RWPE1 (cell line): ENCODE data around the gene COX8C.
"Not testable (repeated sequence)": the region's sequence is repeated elsewhere in the genome, so short reads cannot be mapped to it uniquely, and the experiment has no call there.

ENCODE experiments used
- CTCF ChIA-PET: fragments of 350-600 bp; sonication (Branson Sonifier 250); formaldehyde crosslinking; extraction: SDS; loops from one replicate; lab custom pipeline; 2021; lab: Yijun Ruan, JAX
- POLR2A ChIA-PET: fragments of 400-600 bp; formaldehyde crosslinking; extraction: SDS; loops from one replicate; lab custom pipeline; 2020; ENCODE audit warnings: antibody characterized with exemption; ENCODE audit not compliant: low non-redundant PET; lab: Yijun Ruan, JAX
- DNase-seq: peaks from one replicate; pipeline ENCODE4 v3.0.0; 2012; ENCODE audit warnings: low spot score
- H3K27ac ChIP-seq: fragments of 450-650 bp; 2 replicates; pipeline ENCODE4 v1.5.1; 2017
- TF ChIP-seq, protein P1 (sequence below): fragments of 450-650 bp; conservative IDR thresholded peaks from 2 replicates; pipeline ENCODE4 v1.5.1; 2017; ENCODE audit warnings: low read depth, mild to moderate bottlenecking

Gene COX8C

DNA sequence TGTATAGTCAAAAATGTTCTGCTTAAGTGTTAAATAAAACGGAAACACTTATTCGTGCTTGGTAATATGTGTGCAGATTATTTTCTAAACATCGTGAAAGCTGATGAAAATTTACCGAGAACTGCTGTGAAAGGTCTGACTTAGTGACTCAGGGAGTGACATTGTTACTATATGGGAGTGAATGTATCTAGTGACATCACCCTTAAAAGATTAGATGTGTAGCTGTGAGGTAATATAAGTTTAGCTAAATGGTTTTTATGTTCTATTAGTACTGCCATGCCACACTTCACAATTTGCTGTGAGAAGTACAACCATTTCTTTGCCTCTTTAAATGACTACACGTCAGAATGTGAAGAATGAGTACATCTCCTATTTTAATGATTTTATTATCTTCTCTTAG lies 1.3 kb downstream of the COX8C start:
- no peak overlapping the region for H3K27ac ChIP-seq
- TF ChIP-seq, protein P1, sequence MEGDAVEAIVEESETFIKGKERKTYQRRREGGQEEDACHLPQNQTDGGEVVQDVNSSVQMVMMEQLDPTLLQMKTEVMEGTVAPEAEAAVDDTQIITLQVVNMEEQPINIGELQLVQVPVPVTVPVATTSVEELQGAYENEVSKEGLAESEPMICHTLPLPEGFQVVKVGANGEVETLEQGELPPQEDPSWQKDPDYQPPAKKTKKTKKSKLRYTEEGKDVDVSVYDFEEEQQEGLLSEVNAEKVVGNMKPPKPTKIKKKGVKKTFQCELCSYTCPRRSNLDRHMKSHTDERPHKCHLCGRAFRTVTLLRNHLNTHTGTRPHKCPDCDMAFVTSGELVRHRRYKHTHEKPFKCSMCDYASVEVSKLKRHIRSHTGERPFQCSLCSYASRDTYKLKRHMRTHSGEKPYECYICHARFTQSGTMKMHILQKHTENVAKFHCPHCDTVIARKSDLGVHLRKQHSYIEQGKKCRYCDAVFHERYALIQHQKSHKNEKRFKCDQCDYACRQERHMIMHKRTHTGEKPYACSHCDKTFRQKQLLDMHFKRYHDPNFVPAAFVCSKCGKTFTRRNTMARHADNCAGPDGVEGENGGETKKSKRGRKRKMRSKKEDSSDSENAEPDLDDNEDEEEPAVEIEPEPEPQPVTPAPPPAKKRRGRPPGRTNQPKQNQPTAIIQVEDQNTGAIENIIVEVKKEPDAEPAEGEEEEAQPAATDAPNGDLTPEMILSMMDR = no peak
- ChIA-PET CTCF (interaction anchor here (0.5 to 1.5 kb wide), 3 partner anchors 14 to 467 kb away, joined by 3 read pairs; no protein-coding TSS in a partner anchor), POLR2A (no interaction called here)
- DNase-seq = no peak

DNA sequence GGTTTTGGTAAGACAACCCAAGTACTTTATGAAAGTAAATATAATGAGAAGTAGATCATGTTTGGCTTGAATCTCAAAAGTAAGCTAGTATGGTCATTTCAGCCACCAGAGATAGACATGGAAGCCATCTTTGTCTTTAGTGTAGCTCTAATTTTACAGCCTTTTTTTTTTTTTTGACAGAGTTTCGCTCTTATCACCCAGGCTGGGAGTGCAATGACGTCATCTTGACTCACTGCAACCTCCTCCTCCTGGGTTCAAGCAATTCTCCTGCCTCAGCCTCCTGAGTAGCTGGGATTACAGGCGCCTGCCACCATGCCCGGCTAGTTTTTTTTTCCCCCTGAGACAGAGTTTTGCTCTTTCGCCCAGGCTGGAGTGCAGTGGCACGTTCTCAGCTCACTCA lies 7.9 kb downstream of the COX8C start:
- POLR2A ChIA-PET = interaction anchor here (0.6 kb wide), 2 partner anchors 21 to 33 kb away, joined by 4 to 6 read pairs; no protein-coding TSS in a partner anchor
- H3K27ac ChIP-seq, DNase-seq: not testable (repeated sequence)
- CTCF ChIA-PET = interaction anchor here (0.6 kb wide), 2 partner anchors 104 to 190 kb away, joined by 3 read pairs; no protein-coding TSS in a partner anchor

DNA sequence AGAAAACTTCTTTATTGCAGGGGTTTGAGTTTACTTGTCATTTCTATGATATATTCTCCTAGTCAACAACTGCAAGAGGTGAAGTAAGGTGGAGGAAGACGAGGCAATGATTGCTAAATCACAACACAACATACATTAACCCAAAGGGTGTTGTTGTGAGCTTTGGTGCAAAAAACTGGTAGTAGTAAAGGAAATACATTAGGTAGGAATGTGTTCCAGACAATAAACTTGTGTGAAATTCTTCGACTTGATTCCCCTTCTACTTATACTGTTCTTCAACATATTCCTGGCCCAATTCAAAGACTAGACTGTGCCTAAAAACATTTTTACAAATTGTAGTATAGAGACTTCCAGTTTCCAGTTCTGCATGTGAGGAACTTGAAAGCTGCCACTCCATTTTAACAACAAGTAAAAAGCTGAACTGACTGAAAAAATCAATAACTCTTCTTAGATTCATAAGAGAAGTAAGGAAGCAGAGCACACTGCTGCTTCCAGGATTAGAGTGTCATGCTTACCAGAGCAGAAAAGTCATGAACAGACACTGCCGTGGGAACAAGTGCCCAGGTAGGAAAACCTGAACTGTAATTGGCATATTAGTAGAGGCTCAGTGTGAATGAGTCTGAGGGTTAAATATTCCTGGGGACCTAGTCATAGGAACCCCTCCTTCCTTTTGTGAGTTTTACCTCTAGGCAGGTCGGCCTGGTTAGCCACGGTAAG lies 22.2 kb downstream of the COX8C start:
- no peak overlapping the region for H3K27ac ChIP-seq
- ChIA-PET POLR2A (no interaction called here), CTCF (no interaction called here)
- DNase-seq = no peak
- TF ChIP-seq, protein P1 = no peak

DNA sequence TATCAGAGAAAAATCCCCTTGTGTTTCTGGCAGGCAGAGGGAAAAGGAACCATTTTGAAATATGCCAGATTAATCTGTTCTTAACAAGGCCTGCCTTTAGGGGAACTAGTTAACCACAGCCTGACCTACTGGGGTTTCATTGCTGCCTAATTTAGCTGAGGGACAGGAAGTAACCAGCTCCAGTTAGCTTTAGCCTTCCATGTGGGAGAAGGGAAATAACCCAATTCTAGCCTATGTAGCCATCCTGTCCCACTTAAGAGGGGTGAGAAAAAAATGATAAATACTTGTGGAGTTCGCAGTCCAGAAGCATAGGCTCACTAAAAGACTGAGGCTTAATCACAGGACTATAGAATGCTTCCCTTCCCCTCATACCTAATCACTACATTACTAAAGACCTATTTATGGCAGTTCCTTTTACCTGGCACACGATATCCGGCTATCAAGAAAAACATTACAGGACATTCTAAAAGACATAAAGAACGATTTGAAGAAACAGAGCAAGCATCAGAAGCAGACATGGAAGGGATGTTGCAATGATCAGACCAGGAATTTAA lies 22.8 kb downstream of the COX8C start:
- CTCF ChIA-PET = no interaction called here
- TF ChIP-seq, protein P1 = no peak
- no peak overlapping the region for H3K27ac ChIP-seq
- DNase-seq = no peak
- POLR2A ChIA-PET = no interaction called here

DNA sequence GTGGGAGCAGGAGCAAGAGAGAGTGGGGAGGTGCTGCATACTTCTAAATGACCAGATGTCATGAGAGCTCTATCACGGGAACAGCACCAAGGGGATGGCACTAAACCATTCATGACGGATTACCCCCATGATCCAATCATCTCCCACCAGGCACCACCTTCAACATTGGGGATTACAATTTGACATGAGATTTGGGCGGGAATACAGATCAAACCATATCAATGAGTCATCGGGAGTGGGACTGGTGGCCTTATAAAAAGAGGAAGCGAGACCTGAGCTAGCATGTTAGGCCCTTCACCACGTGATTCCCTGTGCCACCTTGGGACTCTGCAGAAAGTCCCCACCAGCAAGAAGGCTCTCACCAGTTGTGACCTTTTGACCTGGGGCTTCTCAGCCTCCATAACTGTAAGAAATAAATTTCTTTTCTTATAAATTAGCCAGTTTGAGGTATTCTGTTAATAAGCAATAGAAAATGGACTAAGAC lies 28.7 kb downstream of the COX8C start:
- no peak for DNase-seq
- TF ChIP-seq, protein P1 = no peak
- CTCF ChIA-PET = no interaction called here
- POLR2A ChIA-PET = no interaction called here
- H3K27ac ChIP-seq = no peak overlapping the region

DNA sequence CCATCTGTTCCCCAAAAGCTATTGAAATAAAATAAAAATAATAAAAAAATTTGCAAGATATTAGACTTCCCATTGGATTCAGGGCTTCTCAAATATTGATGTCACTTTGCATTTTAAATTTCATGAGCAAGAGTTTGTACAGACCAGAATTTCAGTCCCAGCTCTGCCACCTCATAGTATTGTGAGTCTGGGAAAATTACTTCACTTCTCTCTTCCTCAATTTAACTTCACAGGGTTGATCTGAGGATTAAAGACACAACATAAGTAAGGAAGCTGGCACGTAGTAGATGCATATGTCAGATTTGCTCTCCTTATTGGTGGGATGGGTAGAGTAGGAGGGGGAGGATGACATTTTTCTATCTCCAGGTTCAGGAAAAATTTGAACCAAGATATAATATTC lies 32.8 kb downstream of the COX8C start:
- POLR2A ChIA-PET = no interaction called here
- H3K27ac ChIP-seq = no peak overlapping the region
- TF ChIP-seq, protein P1 = no peak
- DNase-seq = no peak
- CTCF ChIA-PET = interaction anchor here (0.7 kb wide), 2 partner anchors 38 to 512 kb away, joined by 3 to 4 read pairs; no protein-coding TSS in a partner anchor

DNA sequence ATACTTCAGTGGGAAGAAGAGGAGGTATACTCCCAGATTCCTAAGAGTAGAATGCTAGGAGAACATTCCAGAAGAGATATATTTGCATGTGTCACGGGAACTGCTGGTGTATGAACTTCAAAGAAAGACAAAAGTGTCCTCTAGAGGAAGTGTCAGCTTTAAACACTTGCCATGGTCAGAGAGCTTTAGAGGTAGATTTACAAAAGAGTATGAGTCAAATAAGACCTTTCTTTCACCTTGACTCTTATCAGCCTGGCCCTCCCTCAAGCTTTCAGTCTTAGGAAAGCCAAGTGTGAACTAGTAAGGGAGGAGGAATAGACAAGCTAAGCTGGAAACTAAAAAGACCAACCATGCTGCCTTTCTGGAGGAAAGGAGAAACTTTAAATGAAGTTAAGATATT lies 34.7 kb downstream of the COX8C start:
- no peak for DNase-seq

DNA sequence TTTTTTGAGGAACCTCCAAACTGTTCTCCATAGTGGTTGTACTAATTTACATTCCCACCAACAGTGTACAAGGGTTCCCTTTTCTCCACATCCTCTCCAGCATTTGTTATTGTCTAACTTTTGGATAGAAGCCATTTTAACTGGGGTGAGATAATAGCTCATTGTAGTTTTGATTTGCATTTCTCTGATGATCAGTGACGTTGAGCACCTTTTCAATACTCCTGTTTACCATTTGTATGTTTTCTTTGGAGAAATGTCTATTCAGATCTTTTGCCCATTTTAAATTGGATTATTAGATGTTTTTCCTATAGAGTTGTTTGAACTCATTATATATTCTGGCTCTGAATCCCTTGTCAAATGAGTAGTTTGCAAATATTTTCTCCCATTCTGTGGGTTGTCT lies 37.3 kb downstream of the COX8C start:
- H3K27ac ChIP-seq, POLR2A ChIA-PET, CTCF ChIA-PET, DNase-seq: not testable (repeated sequence)

More for the DNA sequence above, 34.7 kb downstream of the COX8C start:
- ChIA-PET POLR2A (interaction anchor here (0.6 kb wide), 1 partner anchor 1536 kb away, joined by 6 read pairs; no protein-coding TSS in a partner anchor), CTCF (no interaction called here)
- TF ChIP-seq, protein P1 = no peak
- no peak overlapping the region for H3K27ac ChIP-seq
